SIG-M5 treated with dmso at 0.1 percent for 504 hours (cell line): ENCODE measurements around the gene OPN1SW.

Source experiments
- DNase-seq: peaks from one replicate; lab custom pipeline; 2025; ENCODE audit not compliant: unreplicated experiment; lab: John Stamatoyannopoulos, UW

Gene OPN1SW

GRCh38 chr7:128775744-128776474, at the start of gene OPN1SW:
Gene OPN1SW, minus strand, starts transcription at chr7:128775794. Its CDS starts 13 bp downstream, at chr7:128775781.
- no peak for DNase-seq

GRCh38 chr7:128821724-128822123, 46.1 kb upstream of the OPN1SW start:
- no peak for DNase-seq

- no peak for DNase-seq
Measured at GRCh38 chr7:128818694-128819093, 43.1 kb upstream of the OPN1SW start.

- peak; percentile 16 for DNase-seq
Measured at GRCh38 chr7:128815289-128815942, 39.8 kb upstream of the OPN1SW start.

- no peak for DNase-seq
Measured at GRCh38 chr7:128814499-128814898, 38.9 kb upstream of the OPN1SW start.

GRCh38 chr7:128812514-128813168, 37.0 kb upstream of the OPN1SW start:
- DNase-seq, result peak; percentile 83

GRCh38 chr7:128811631-128812430, 36.2 kb upstream of the OPN1SW start:
- DNase-seq, result peak; percentile 57

- no peak for DNase-seq
Measured at GRCh38 chr7:128810997-128811396, 35.4 kb upstream of the OPN1SW start.

- DNase-seq, result no peak
Measured at GRCh38 chr7:128810473-128810872, 34.9 kb upstream of the OPN1SW start.

- no peak for DNase-seq
Measured at GRCh38 chr7:128809363-128809762, 33.8 kb upstream of the OPN1SW start.

GRCh38 chr7:128807191-128807590, 31.6 kb upstream of the OPN1SW start:
- DNase-seq, result no peak

GRCh38 chr7:128805225-128805624, 29.6 kb upstream of the OPN1SW start:
- no peak for DNase-seq

GRCh38 chr7:128804484-128804883, 28.9 kb upstream of the OPN1SW start:
- no peak for DNase-seq

GRCh38 chr7:128801667-128802418, 26.2 kb upstream of the OPN1SW start:
- no peak for DNase-seq

GRCh38 chr7:128801003-128801402, 25.4 kb upstream of the OPN1SW start:
- no peak for DNase-seq

GRCh38 chr7:128800567-128800966, 25.0 kb upstream of the OPN1SW start:
- no peak for DNase-seq

- DNase-seq, result peak; percentile 26
Measured at GRCh38 chr7:128799451-128799850, 23.9 kb upstream of the OPN1SW start.

- DNase-seq, result no peak
Measured at GRCh38 chr7:128796327-128796726, 20.7 kb upstream of the OPN1SW start.

GRCh38 chr7:128795129-128795528, 19.5 kb upstream of the OPN1SW start:
- DNase-seq, result no peak

GRCh38 chr7:128794436-128794835, 18.8 kb upstream of the OPN1SW start:
- DNase-seq, result no peak

GRCh38 chr7:128794020-128794419, 18.4 kb upstream of the OPN1SW start:
- DNase-seq, result no peak
